LoVo (cell line): Measurements from ENCODE around the gene CCDC138.

Experiments
- DNase-seq: peaks from one replicate; pipeline ENCODE4 v3.0.0-alpha.2; 2016; ENCODE audit warnings: low spot score

Gene CCDC138

GRCh38 chr2:108919571-108920373 is 133.2 kb downstream of the CCDC138 start:
- DNase-seq: no peak

DNA sequence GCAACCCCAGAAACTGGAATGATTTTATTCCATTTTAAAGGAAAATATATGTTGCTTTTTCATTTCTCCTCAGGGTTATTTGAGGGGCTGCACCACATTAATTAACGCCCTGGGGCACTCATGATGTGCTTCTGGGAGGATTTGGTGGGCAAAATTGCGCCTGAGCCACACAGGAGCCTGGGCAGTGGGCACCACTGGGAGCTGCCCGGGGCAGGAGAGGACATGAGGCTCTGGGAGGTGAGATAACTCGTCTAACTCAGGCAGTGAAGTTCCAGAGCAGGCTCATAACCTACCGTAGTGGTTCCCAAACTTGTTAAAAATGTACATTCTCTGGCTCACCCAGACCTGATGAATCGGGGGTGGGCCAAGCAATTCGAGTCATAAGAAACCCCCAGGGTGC is 134.1 kb downstream of the CCDC138 start:
- no peak for DNase-seq

DNA sequence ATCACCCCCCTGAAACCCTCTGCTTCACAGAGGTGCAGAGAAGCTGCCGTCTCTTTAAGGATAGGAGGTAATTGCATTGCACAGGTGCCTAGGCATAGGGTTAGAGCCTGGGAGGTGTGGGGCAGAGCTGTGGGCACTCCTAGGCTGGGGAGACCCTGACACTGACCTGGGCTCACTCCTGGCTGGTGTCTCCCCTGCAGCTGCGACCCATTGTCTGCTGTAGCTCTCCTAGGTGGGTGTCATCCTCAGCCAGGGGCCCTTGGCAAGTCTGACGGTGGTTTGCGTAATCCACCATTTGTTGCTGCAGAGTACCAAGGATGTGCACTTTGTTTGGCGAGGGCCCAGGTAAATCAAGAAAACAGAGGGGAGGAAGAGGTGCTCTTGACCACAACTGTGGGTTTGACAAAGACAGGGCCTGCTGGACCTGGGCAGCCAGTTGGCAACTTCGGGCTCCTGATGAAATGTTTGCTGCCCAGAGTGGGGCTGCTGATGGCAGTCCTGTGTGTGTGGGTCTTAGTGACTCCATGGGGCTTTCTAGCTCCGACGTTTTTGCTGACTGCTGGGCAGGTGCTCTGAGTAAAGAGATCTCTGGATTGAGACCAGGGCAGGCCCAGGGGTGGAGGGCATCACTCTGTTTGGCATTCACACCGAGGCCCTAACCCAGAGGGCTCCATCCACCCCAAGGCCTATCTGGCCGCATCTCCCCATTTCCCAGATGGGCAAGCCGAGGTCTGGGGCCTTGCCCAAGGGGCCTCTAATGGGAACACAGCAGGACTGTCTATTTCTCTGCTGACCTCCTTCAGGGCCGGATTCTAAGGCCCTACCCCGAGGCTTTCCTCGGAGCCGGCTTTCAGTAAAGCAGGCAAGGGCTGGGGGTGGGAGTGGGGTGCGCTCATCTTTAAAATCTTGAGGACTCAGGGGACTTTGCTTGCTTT is 134.8 kb downstream of the CCDC138 start:
- DNase-seq: no peak

DNA sequence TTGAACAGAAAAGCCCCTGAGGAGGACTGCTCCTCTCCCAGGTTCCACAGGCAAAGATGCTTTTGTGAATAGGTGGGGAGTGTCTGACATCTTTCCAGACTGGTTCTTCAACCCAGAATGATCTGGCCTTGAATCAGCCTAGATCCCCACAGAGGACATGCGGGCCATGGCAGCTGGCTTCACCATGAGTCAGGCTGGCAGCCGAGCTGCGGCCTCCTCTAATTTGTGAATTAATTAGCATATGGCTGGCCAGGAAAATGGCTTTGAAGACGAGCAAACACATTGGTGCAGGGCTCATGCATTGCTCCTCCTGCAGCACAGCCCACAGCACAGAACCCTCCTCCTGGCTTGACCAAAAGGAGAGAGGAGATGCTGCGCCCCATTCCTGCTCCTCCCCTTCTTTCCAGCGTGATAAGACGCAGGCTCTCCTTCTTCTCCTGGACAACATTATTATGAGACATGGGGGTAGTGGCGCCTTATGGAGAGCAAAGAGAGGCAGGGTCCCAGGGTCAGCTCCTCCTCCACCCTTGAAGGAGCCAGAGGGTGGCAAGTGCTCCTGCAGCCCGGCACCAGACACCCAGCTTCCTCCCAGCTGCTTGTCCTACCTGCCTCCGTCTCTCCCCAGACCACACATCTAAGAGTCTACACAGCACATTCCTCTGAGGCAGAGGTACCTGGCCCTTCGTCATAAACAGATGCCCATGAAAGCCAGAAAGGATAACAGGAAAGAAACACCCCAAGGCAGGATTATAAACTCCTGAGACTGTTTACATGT is 135.8 kb downstream of the CCDC138 start:
- DNase-seq: no peak

GRCh38 chr2:108923019-108923700 is 136.6 kb downstream of the CCDC138 start:
- DNase-seq: peak; percentile 68

- no peak for DNase-seq
Observed at GRCh38 chr2:108923736-108924579, 137.4 kb downstream of the CCDC138 start.

- no peak for DNase-seq
Observed at GRCh38 chr2:108924580-108925251, 138.1 kb downstream of the CCDC138 start.

DNA sequence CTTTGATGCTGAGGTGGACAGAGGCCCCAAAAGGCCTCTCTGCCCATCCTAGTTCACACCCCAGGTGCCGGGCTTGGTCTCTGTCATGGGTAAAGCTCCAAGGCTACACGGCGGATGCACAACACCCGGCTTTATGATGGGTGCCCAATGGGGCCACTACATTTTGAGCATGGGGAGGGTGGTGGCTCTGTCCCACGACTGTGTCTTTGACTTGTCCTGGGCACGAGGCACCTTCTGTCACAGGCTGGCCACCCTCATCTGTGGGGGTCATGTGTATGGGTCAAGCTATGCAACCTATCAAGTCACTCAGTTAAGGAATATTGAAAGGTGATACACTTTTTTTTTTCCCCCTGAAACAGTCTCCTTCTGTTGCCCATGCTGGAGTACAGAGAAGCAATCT is 138.7 kb downstream of the CCDC138 start:
- DNase-seq: no peak

GRCh38 chr2:108925735-108926134 is 139.2 kb downstream of the CCDC138 start:
- DNase-seq: no peak
